Measurements from ENCODE around the gene ACTG1.

- TF ChIP-seq RAD21 (IDR thresholded peaks at IDR 0.05; ENCODE audit: low read length) (no peak), RCOR1 (IDR thresholded peaks at IDR 0.05; ENCODE audit: insufficient replicate concordance, low read length) (no peak), CTCF (conservative IDR thresholded peaks at IDR 0.05; ENCODE audit: low read depth, low read length) (no peak), MAFK (IDR thresholded peaks at IDR 0.05; ENCODE audit: low read depth, low read length) (no peak), MXI1 (IDR thresholded peaks at IDR 0.05; ENCODE audit: borderline replicate concordance, low read depth, low read length) (no peak), POLR2A (IDR thresholded peaks at IDR 0.05; ENCODE audit: low read depth, low read length) (no peak)
These were observed 30.7 kb upstream of the ACTG1 start for GRCh38 chr17:81543339-81543675.
